ENCODE measurements around the gene EEF1AKMT2. TPM values are rescaled to one million over a fixed set of nuclear protein-coding genes. Genes with fewer than 3 reads are reported as not detected.
"Not testable (repeated sequence)": the region's sequence is repeated elsewhere in the genome, so short reads cannot be mapped to it uniquely, and the experiment has no call there.

The EEF1AKMT2 gene
- total RNA-seq, 1 donor from 2014 or later = 22.3 TPM

DNA sequence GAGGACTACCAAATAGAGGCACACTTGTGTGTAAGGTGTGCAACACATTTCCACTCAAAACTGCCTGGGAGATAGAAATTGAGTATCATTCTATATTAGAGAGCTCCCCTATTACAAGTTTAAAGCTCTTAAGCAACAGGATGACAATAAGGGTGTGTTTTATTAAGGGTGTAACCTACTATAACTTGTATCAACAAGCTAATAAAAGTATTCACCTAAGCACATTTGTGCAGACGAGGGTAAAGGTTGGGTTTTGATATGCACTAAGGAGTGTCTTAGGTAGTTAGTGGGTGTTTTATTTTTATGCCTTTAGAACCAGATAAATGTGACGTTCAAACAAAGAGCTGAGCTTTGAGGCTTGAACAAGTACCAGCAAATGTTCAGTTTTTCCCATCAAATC is 44.7 kb downstream of the EEF1AKMT2 start:
- H3K4me3 Mint-ChIP-seq = no peak overlapping the region
- intact Hi-C loops (cut with micrococcal nuclease) = no loop called here
- no peaks in the 10 kb centered on the region for H3K9me3 Mint-ChIP-seq
- H3K27ac Mint-ChIP-seq = no peak overlapping the region
- H3K27me3 Mint-ChIP-seq = peaks cover 1% of the 10 kb centered on the region
- peaks cover 27% of the 10 kb centered on the region for H3K4me1 Mint-ChIP-seq
- peaks cover 27% of the 10 kb centered on the region for H3K36me3 Mint-ChIP-seq (ENCODE audit: low read depth)
- DNase-seq = no peak

DNA sequence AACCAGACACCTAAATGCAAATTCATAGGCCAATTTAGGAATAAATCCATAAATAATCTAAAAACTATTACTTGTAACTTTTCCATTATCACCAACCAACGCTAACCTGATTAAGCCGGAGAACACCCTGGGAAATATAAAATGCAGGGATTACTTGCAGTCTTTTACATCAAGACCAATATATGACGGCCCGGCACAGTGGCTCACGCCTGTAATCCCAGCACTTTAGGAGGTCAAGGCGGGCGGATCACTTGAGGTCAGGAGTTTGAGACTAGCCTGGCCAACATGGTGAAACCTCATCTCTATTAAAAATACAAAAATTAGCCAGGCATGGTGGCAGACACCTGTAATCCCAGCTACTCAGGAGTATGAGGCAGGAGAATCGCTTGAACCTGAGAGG is 45.2 kb downstream of the EEF1AKMT2 start:
- peaks cover 31% of the 10 kb centered on the region for H3K4me1 Mint-ChIP-seq
- peak; percentile 52 for DNase-seq
- H3K36me3 Mint-ChIP-seq (ENCODE audit: low read depth) = peaks cover 23% of the 10 kb centered on the region
- H3K27ac Mint-ChIP-seq; intact Hi-C loops (cut with micrococcal nuclease); H3K9me3 Mint-ChIP-seq; H3K4me3 Mint-ChIP-seq; H3K27me3 Mint-ChIP-seq: not testable (repeated sequence)

DNA sequence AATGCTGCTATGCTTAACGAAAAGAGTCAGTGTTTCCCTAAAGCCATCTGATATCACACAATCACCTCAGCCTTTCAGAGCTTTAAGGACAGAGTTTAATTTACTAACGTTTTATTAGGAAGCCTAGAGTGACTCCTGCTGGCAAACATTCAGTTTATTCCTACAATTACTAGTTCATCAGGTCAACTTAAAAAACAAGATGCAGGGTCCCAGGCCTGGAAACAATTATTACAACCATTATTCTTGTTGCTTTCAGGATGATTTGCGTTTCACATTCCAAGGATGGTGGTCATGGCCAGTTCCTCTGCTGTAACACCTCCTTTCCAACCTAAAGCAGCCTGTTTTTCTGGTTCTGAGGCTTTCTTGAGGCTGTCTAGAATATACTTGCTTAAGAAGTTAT is 46.0 kb downstream of the EEF1AKMT2 start:
- Mint-ChIP-seq H3K4me1 (peaks cover 37% of the 10 kb centered on the region), H3K9me3 (no peaks in the 10 kb centered on the region), H3K4me3 (no peak overlapping the region), H3K27ac (no peak overlapping the region), H3K36me3 (ENCODE audit: low read depth) (peaks cover 21% of the 10 kb centered on the region), H3K27me3 (peaks cover 3% of the 10 kb centered on the region)
- DNase-seq = peak; percentile 71
- intact Hi-C loops (cut with micrococcal nuclease) = loop anchor here (1.0 to 2.0 kb wide), 2 partner anchors 171 to 205 kb away; no protein-coding TSS in a partner anchor

DNA sequence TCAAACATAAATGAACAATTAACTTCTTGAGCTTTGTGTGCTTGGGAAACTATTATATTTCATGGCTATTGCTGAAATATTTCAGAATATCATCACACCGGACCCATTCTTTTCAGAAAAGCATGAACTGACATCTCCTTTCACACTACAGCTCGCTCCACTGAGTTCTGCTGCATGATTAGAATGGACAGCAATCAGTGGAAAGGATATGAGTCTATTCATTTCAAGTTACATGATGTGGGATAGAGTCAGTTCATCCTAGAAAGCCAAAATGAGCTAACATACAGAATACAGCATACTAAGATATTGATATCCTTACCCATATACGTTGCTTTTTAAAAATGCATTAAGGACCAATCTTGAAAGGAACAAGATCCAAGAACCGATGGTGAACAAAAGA is 46.4 kb downstream of the EEF1AKMT2 start:
- DNase-seq = no peak
- Mint-ChIP-seq H3K36me3 (ENCODE audit: low read depth) (peaks cover 20% of the 10 kb centered on the region), H3K27me3 (peaks cover 3% of the 10 kb centered on the region), H3K27ac (peak overlapping the region; percentile 74), H3K9me3 (no peaks in the 10 kb centered on the region), H3K4me1 (peaks cover 41% of the 10 kb centered on the region), H3K4me3 (peak overlapping the region; percentile 75)
- intact Hi-C loops (cut with micrococcal nuclease) = loop anchor here (1.0 to 2.0 kb wide), 2 partner anchors 172 to 205 kb away; no protein-coding TSS in a partner anchor

DNA sequence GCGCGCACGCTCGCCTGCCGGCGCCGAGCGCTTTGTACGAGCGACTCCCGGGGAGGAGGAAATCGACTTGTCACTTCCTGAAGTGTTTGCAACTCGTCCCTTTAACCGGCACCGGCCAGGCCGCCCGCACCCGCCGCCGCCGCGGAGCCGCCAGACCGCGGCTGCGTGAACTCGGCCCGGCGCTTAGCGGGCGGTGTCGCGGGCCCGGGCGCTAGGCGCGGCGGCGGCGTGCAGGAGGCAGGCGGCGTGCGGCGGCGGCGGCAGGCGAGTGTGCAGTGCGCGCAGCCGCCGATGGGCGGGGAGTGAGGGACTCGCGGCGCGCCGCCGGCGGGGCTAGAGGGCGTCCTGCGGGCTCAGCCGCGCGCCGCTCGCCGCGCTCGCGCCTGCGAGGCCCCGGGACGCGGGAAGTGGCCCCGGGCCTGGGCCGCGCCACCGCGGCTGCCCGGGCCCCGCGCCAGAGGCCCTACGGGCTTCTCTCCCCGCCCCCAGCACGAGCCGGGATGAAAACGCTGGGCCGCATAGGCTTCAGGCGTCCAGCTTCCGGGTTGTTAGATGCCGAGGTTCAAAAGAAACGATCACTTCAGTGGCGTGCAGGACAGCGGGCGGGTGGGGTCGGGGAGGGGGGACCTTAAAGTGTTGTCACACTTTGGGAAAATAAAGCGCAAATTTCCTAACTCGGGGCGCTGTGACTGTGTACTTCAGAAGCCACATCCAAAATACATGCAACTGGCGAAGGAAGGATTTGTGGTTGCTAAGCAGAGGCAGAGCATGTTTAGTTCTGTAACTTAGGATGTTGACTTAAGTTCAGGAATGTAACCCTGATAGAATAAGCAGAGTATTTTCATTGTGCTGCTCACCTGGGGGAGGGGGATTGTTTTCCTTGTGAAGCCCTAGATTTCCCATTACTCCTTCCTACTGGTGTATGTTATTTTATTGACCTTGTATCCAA is 47.3 kb downstream of the EEF1AKMT2 start, which contains the start of gene FAM53B:
Gene FAM53B (minus strand): TSS at position 277 of the 949 bp plus-strand sequence. CDS start 37,665 bp downstream, outside the sequence.
- H3K4me3 Mint-ChIP-seq = peak within 1 kb of the TSS; percentile 92
- intact Hi-C loops (cut with micrococcal nuclease) = loop anchor here (1.0 to 2.0 kb wide), 3 partner anchors 26 to 204 kb away; no protein-coding TSS in a partner anchor
- H3K4me1 Mint-ChIP-seq = peaks cover 47% of the 10 kb centered on the region

DNA sequence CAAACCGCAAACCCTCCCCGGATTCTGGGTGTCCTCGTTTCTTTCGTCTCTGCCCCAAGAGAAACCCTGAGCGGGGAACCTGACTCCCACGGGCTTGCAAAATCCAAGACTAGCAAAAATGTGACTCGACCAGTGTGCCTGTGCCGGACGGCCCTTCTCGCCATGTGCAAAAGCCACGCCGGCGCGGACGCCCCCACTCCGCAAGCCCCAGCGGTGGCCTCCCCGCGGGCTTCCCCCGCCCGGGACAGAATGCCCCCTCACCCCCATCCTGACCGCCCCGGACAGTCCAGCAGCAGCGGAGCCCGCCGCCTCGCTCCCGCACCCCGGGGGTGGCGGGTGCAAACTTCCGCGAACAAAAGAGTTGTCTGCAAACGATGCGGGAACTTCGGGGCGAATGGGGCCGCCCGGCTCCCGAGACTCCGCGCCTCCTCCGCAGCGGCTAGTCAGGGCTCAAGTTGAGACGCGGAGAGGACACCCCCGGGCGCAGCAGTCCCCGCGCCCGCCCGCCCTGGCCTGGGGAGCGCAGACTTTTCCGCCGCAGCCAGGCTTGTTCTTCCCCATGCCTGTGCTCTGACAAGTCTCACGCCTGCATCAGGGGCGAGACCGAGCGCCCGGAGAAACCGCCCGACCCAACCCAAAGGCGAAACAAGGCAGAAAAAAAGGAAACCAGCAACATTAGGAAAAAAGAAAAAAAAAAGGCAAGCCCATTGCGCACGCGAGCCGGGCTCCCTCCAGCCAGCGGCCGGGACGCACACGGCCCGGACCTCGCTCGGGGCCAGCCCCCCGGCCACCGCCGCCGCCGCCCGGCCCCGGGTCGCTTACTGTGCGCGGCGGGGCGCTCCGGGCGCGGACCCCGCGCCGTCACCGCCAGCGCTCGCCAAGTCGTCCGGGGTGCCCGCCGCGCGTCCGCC is 48.2 kb downstream of the EEF1AKMT2 start:
- DNase-seq = peak; percentile 80
- Mint-ChIP-seq H3K4me1 (peaks cover 50% of the 10 kb centered on the region), H3K27ac (peak overlapping the region; percentile 98)

More for the DNA sequence above, 47.3 kb downstream of the EEF1AKMT2 start, which contains the start of gene FAM53B:
- Mint-ChIP-seq H3K9me3 (no peaks in the 10 kb centered on the region), H3K27me3 (peaks cover 9% of the 10 kb centered on the region), H3K27ac (peak within 1 kb of the TSS; percentile 98), H3K36me3 (ENCODE audit: low read depth) (peaks cover 20% of the 10 kb centered on the region)
- peak; percentile 95 for DNase-seq

DNA sequence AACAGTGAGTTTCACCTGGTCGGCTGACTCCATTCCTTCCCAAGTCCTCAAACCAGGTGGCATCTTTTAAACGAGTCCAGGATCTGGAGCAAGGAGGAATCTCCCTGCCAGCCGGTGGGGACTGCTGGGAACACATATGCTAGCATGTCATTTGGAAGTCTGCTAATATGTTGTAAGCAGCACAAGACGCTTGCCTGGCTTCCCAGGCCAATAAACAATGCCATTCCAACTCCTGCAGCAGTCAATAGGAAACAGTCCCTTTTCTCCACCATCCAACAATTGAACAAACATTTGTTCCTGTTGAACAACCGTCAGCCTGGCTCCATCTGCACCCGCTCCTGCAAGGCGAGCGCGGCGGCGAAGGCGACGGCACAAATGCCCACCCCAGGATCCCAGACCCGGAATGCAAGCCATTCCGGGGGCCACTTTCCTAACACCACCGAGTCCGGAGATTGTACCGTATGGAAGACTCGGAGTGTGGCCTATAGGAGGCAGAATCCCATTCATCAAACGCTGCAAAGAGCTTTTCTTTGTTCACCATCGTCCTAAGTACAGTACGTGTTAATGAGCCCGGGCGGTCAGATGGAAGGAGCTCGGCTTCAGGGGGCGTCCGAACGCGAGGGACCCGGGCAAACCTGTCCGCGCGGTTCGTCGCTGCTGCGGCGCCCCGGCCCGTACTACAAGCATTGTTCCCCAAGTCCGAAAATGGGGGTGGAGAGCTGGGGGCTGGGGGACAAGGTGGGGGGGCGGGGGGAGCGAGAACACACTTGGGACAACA is 49.1 kb downstream of the EEF1AKMT2 start:
- peak overlapping the region; percentile 91 for H3K27ac Mint-ChIP-seq
- intact Hi-C loops (cut with micrococcal nuclease) = loop anchor here (2.0 kb wide), 1 partner anchor 48 kb away; the partner anchor contains the start of gene EEF1AKMT2
- H3K27me3 Mint-ChIP-seq = peaks cover 10% of the 10 kb centered on the region
- peak overlapping the region; percentile 92 for H3K4me3 Mint-ChIP-seq
- DNase-seq = peak; percentile 66
- peaks cover 50% of the 10 kb centered on the region for H3K4me1 Mint-ChIP-seq
- H3K9me3 Mint-ChIP-seq = no peaks in the 10 kb centered on the region
- H3K36me3 Mint-ChIP-seq (ENCODE audit: low read depth) = peaks cover 22% of the 10 kb centered on the region

More for the DNA sequence above, 48.2 kb downstream of the EEF1AKMT2 start:
- peaks cover 10% of the 10 kb centered on the region for H3K27me3 Mint-ChIP-seq
- H3K9me3 Mint-ChIP-seq = no peaks in the 10 kb centered on the region
- H3K4me3 Mint-ChIP-seq = peak overlapping the region; percentile 92
- intact Hi-C loops (cut with micrococcal nuclease) = loop anchor here (1.0 to 2.0 kb wide), 3 partner anchors 25 to 173 kb away; partner anchors contain the start of gene EEF1AKMT2
- H3K36me3 Mint-ChIP-seq (ENCODE audit: low read depth) = peaks cover 23% of the 10 kb centered on the region

DNA sequence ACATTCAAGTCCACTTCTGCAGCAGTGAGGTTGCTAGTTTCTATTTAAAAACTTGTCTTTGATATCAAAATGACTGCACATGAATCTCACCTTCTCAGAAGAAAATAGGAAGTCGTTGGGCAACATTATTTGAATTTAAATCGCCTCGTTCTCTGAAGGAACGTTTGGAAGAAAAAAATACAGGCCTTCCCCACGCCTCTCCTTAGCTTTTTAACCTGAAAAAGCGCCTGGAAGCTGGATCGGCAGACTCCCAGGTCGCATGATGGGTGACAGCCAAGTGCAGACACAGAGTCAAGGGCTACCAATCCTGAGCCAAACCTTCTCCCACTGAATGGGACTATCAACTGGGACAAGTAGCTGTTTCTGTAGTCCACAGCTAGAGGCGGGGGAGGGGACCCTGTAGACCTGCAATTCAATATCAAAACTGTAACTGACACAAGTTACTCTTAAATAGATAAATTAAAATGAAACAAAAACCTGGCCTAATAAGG is 49.7 kb downstream of the EEF1AKMT2 start:
- Mint-ChIP-seq H3K27ac (no peak overlapping the region), H3K27me3 (peaks cover 10% of the 10 kb centered on the region), H3K4me1 (peaks cover 53% of the 10 kb centered on the region), H3K4me3 (peak overlapping the region; percentile 92), H3K36me3 (ENCODE audit: low read depth) (peaks cover 21% of the 10 kb centered on the region), H3K9me3 (no peaks in the 10 kb centered on the region)
- intact Hi-C loops (cut with micrococcal nuclease) = loop anchor here (1.0 to 2.0 kb wide), 7 partner anchors 9 to 212 kb away; partner anchors contain the start of gene EEF1AKMT2
- no peak for DNase-seq

DNA sequence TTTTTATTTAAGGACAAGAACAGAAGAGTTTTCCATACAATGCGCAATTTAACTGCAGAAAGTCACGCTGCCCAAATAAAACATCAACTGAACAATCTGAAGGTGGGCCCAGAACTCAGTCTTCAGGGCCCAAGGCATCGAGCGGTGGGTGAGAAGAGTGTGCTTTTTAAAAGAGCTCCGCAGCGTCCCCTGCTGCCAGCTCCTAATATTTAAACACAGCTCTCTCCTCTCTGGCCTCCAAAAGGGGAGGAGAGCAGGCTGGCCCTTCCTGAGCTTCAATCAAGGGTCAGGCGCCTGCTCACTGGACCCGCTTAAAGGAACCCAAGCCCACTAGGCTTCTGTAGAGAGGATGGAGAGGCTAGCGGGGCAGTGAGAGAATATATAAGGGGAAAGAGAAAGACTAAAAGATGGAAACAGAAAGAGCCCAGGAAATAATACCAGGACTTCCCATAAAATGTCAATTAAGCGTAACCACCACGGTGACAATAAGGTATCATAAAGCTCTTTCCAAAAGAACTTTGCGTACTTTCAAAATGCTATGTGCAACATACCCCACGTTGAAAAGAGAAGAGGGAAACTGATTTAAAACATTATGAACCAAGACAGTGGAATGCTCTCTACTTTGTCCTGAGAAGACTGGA is 50.3 kb downstream of the EEF1AKMT2 start:
- Mint-ChIP-seq H3K4me1 (peaks cover 53% of the 10 kb centered on the region), H3K9me3 (no peaks in the 10 kb centered on the region), H3K36me3 (ENCODE audit: low read depth) (peaks cover 18% of the 10 kb centered on the region), H3K27me3 (peaks cover 10% of the 10 kb centered on the region), H3K27ac (peak overlapping the region; percentile 78), H3K4me3 (peak overlapping the region; percentile 84)
- DNase-seq = peak; percentile 92
- intact Hi-C loops (cut with micrococcal nuclease) = loop anchor here (1.0 to 2.0 kb wide), 6 partner anchors 8 to 211 kb away; no protein-coding TSS in a partner anchor

DNA sequence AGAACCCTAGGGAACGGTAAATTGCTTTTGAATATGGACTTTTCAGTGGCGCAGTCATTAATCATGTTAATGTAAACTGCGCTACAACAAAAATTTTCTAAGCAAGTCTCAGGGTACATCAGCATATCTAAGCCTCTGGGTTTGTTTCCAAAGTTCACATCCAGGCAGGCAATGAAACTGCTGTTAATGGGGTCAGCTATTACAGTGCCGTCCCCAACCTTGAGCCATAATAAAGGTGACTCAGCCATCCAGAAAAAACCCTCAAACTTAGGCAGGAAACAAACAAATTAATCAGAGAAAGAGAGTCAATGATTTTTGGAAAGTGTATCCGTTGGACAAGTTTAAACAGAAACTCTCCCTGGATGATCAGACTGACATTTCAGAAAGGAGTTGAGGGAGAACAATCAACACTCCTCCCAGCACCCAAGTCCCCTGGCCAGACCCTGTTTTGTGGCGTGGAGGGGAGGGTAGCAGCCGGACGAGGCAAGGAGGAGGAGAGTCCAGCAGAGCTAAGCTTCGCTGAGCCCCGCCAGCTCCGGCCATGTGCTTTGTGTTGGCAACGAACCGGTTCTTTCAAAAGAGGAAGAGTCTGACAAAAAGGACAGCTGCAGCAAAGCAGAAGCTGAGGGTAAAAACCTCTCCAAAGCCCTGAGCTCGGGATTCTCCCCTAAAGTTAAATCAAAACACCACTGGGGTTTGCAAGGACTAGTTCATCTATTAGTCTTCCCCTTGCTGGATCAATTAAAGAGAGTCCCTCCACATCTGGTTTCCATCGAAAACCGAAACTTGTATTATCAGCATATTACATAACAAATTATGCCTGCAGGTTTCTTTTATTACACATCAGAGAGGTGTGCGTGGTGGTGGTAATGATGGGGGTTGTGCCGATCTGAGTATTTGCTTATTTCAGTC is 51.1 kb downstream of the EEF1AKMT2 start:
- Mint-ChIP-seq H3K36me3 (ENCODE audit: low read depth) (peaks cover 18% of the 10 kb centered on the region), H3K27me3 (peaks cover 10% of the 10 kb centered on the region), H3K4me1 (peaks cover 58% of the 10 kb centered on the region), H3K27ac (peak overlapping the region; percentile 10), H3K4me3 (peak overlapping the region; percentile 84), H3K9me3 (no peaks in the 10 kb centered on the region)
- peak; percentile 57 for DNase-seq
- intact Hi-C loops (cut with micrococcal nuclease) = loop anchor here (1.0 to 2.0 kb wide), 6 partner anchors 7 to 210 kb away; no protein-coding TSS in a partner anchor

DNA sequence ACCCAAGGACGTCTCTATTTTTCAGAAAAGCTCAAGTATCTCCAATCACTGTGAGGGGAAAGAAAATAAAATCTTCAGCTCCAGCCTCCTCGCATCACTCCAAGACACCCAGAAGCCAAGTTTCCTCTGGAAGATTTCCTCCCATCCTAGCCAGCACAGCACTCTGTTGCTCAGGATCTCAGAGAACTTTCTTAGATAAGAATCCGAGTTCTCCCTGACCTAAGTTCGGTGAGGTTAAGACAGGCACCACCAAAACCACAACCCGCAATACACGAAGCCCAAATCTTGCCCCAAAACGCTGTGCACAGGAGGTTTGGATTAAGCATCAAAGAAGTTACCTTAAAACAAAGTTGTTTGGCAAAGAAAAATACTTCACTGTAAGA is 51.7 kb downstream of the EEF1AKMT2 start:
- Mint-ChIP-seq H3K36me3 (ENCODE audit: low read depth) (peaks cover 22% of the 10 kb centered on the region), H3K9me3 (no peaks in the 10 kb centered on the region), H3K27me3 (peaks cover 10% of the 10 kb centered on the region), H3K27ac (no peak overlapping the region), H3K4me3 (peak overlapping the region; percentile 39), H3K4me1 (peaks cover 61% of the 10 kb centered on the region)
- peak; percentile 60 for DNase-seq
- intact Hi-C loops (cut with micrococcal nuclease) = loop anchor here (2.0 kb wide), 1 partner anchor 125 kb away; no protein-coding TSS in a partner anchor
